Immature natural killer cell (primary cell): ENCODE measurements around the gene SAP30L. TPM values are rescaled to one million over a fixed set of nuclear protein-coding genes. Genes with fewer than 3 reads are reported as not detected.

Source experiments
- DNase-seq, 3 donors: peaks; one replicate each; pipeline ENCODE4 v3.0.0; 2022; ENCODE audit warnings: mixed read lengths in 1 of 3
- H3K27ac Mint-ChIP-seq, 6 donors: one replicate each; pipeline ENCODE4 v1.8.0; 2020; ENCODE audit warnings: mixed read lengths in 6 of 6, mild to moderate bottlenecking in 5 of 6, inconsistent platforms in 4 of 6, moderate library complexity in 3 of 6
- H3K27me3 Mint-ChIP-seq, 3 donors: one replicate each; pipeline ENCODE4 v1.8.0; 2020 to 2021; ENCODE audit warnings: low read depth in 3 of 3, mild to moderate bottlenecking in 3 of 3, mixed read lengths in 3 of 3, moderate library complexity in 3 of 3, inconsistent platforms in 1 of 3
- H3K36me3 Mint-ChIP-seq, 3 donors: one replicate each; pipeline ENCODE4 v1.8.0; 2020; ENCODE audit warnings: mixed read lengths in 3 of 3, inconsistent platforms in 2 of 3, mild to moderate bottlenecking in 2 of 3
- H3K4me1 Mint-ChIP-seq, 2 donors: one replicate each; pipeline ENCODE4 v1.8.0; 2020; ENCODE audit warnings: inconsistent platforms in 2 of 2, mild to moderate bottlenecking in 2 of 2, mixed read lengths in 2 of 2, moderate library complexity in 1 of 2
- H3K4me3 Mint-ChIP-seq, 5 donors: one replicate each; pipeline ENCODE4 v1.8.0; 2020; ENCODE audit warnings: mild to moderate bottlenecking in 5 of 5, mixed read lengths in 5 of 5, inconsistent platforms in 3 of 5, moderate library complexity in 3 of 5
- H3K9me3 Mint-ChIP-seq, 6 donors: one replicate each; pipeline ENCODE4 v1.8.0; 2020; ENCODE audit warnings: mild to moderate bottlenecking in 6 of 6, mixed read lengths in 6 of 6, inconsistent platforms in 4 of 6, moderate library complexity in 3 of 6
- polyA plus RNA-seq, 3 donors: library from polyadenylated mRNA; unstranded; fragments of 300-500 nt; fragmentation: Illumina TruSeq; gene quantifications; one replicate each; pipeline ENCODE4 v1.2.3, GENCODE V29; 2021

The SAP30L gene
- polyA plus RNA-seq, 3 donors from 2014 or later, result 20.6 to 45.3 (median 27.1) TPM

- Mint-ChIP-seq H3K4me3 (peak overlapping the region in 2 of 5 donors; percentile 31 to 47), H3K4me1 (peaks cover 31 to 34% of the 10 kb centered on the region in 2 donors), H3K27ac (no peak overlapping the region), H3K27me3 (peaks cover 25 to 65% (median 30%) of the 10 kb centered on the region in 3 donors), H3K9me3 (peaks cover 0 to 2% (median 0%) of the 10 kb centered on the region in 6 donors), H3K36me3 (peaks cover 0 to 7% (median 0%) of the 10 kb centered on the region in 3 donors)
- DNase-seq, result no peak
Observed at GRCh38 chr5:154474396-154475334, 28.9 kb downstream of the SAP30L start.

- peaks cover 0 to 7% (median 0%) of the 10 kb centered on the region in 3 donors for H3K36me3 Mint-ChIP-seq
- no peak for DNase-seq
- H3K27ac Mint-ChIP-seq, result no peak overlapping the region
- H3K4me1 Mint-ChIP-seq, result peaks cover 32 to 34% of the 10 kb centered on the region in 2 donors
- peaks cover 27 to 64% (median 34%) of the 10 kb centered on the region in 3 donors for H3K27me3 Mint-ChIP-seq
- no peak overlapping the region for H3K4me3 Mint-ChIP-seq
- peaks cover 0 to 2% (median 0%) of the 10 kb centered on the region in 6 donors for H3K9me3 Mint-ChIP-seq
Observed at GRCh38 chr5:154475591-154476353, 30.0 kb downstream of the SAP30L start.

DNA sequence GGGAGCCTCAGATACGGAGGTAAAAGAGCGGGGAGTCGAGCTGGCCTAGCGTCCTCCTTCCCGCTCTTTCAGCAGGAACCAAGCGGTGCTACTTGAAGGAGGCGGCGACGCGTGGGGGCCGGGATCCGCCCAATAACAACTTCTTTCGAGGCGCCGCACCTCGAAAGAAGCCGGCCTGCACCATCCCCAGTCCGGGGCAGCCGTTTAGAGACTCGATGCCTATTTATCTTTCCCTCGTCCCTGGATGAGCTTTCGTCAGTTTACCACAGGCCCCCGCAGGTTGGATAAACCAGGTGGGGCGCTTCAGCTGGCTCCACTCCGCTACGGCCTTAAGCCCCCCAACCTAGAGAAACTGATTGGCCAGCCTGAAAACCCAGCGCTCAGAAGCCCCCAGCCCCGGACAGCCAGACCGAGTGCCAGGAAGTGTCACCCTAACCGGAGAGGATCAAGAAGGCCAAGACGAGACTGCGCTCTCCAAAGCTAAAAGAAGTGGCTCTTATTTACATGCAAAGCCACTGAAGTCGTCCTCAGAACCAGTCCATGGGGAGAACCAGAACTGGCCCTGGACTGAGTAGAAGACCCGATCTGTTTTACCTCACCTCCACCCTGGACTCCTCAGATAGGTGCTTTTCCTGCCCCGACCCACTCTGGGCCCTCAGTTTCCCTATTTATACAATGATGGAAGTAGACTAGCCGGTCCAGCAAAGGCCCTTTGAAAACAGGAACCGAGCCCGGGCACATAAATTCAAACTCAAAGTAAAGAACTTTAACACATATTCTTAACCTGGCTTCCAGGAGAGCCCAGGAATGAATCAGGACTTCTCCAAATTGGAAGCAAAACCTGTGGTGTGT, 30.8 kb downstream of the SAP30L start:
- peaks cover 0 to 2% (median 0%) of the 10 kb centered on the region in 6 donors for H3K9me3 Mint-ChIP-seq
- H3K27me3 Mint-ChIP-seq, result peaks cover 24 to 65% (median 39%) of the 10 kb centered on the region in 3 donors
- H3K4me1 Mint-ChIP-seq, result peaks cover 32 to 34% of the 10 kb centered on the region in 2 donors
- peaks cover 0 to 7% (median 0%) of the 10 kb centered on the region in 3 donors for H3K36me3 Mint-ChIP-seq
- H3K4me3 Mint-ChIP-seq, result no peak overlapping the region
- no peak overlapping the region for H3K27ac Mint-ChIP-seq
- DNase-seq, result no peak

DNA sequence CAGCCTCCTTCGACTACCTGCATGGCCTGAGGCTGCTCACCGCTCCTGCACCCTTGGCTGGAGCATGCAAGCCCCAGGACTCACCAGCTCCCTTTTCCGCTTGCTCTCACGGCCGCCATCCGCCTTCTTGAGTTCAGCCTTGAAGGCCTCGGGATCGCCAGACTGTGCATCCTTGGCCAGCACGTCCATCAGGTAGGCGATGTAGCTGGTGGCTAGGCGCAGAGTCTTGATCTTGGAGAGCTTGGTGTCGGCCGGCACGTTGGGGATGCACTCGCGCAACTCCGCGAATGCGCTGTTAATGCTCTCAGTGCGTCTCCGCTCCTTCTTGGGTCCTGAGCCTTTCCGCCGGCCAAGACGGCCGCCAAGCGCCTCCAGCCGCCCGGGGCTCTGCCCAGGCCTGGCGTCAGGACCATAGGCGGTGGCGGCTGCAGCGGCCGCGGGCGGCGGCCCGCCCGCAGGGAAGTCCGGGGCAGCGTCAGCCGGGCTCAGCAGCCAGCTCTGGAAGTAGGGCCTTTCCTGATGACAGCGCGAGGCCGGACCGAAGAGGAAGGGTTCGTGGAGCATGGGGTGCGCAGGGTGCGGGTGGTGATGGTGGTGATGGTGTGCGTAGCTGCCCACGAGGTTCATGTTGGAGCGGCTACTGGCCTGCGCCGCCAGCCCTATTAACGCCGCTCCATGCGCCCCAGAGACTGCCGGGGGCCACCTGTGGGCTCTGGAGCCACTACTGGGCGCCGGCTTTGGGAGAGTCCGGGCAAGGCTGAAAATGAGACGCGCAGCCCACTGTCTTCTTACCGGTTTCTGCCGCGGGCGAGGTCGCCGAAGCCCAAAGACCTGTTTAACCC, 31.8 kb downstream of the SAP30L start:
- Mint-ChIP-seq H3K36me3 (peaks cover 0 to 7% (median 0%) of the 10 kb centered on the region in 3 donors), H3K4me3 (peak overlapping the region in 1 of 5 donors; percentile 10), H3K4me1 (peaks cover 32 to 34% of the 10 kb centered on the region in 2 donors), H3K27ac (no peak overlapping the region), H3K9me3 (peaks cover 0 to 2% (median 0%) of the 10 kb centered on the region in 6 donors), H3K27me3 (peaks cover 30 to 67% (median 45%) of the 10 kb centered on the region in 3 donors)
- no peak for DNase-seq

DNA sequence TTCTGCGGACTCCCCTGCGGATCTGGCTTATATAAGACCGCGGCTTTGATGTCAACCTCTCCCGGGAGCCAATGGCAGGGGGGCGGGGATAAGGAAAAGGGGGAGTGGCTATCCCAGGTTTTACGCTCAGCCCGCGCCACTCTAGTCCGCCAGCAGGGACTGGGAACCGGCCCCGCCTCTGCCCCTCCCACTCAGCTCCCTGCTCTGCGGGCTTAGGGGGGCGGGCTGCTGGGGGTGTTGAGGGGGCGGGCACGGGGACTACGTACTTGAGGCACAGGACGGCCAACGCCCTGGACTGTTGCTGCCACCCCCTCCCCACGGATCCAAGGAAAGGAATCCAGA, 32.4 kb downstream of the SAP30L start, which contains the start of gene HAND1:
Gene HAND1 (minus strand): TSS at position 4 of the 342 bp plus-strand sequence. CDS start 219 bp downstream, outside the sequence.
- Mint-ChIP-seq H3K4me3 (peak within 1 kb of the TSS in 2 of 5 donors; percentile 10 to 12), H3K36me3 (peaks cover 0 to 7% (median 0%) of the 10 kb centered on the region in 3 donors), H3K4me1 (peaks cover 29 to 31% of the 10 kb centered on the region in 2 donors), H3K27ac (no peak within 1 kb of the TSS), H3K27me3 (peaks cover 29 to 67% (median 48%) of the 10 kb centered on the region in 3 donors), H3K9me3 (peaks cover 0 to 2% (median 0%) of the 10 kb centered on the region in 6 donors)
- DNase-seq, result no peak

DNA sequence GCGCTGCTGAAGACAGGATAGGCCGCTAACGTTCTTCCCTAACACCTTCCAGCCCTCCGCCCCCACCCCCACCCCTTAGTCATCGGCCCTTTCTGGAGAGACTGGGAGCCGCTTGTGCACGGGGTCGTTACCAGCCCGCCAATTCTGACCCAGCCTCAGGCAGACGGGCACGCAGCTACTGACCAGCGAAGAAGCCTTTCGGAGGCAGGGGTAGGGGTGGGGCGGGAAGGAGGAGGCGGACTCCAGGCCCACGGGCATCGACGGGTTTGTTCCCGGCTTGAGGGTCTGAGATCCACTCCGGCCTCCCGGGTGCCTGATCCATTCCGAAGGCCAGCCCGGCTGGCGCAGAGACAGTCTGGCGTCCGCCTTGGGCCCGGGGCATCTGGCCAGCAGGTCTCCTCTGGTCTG, 33.0 kb downstream of the SAP30L start:
- Mint-ChIP-seq H3K27ac (no peak overlapping the region), H3K4me3 (peak overlapping the region in 1 of 5 donors; percentile 12), H3K36me3 (peaks cover 0 to 7% (median 0%) of the 10 kb centered on the region in 3 donors), H3K9me3 (peaks cover 0 to 2% (median 0%) of the 10 kb centered on the region in 6 donors), H3K27me3 (peaks cover 31 to 62% (median 52%) of the 10 kb centered on the region in 3 donors), H3K4me1 (peaks cover 31 to 33% of the 10 kb centered on the region in 2 donors)
- no peak for DNase-seq

DNA sequence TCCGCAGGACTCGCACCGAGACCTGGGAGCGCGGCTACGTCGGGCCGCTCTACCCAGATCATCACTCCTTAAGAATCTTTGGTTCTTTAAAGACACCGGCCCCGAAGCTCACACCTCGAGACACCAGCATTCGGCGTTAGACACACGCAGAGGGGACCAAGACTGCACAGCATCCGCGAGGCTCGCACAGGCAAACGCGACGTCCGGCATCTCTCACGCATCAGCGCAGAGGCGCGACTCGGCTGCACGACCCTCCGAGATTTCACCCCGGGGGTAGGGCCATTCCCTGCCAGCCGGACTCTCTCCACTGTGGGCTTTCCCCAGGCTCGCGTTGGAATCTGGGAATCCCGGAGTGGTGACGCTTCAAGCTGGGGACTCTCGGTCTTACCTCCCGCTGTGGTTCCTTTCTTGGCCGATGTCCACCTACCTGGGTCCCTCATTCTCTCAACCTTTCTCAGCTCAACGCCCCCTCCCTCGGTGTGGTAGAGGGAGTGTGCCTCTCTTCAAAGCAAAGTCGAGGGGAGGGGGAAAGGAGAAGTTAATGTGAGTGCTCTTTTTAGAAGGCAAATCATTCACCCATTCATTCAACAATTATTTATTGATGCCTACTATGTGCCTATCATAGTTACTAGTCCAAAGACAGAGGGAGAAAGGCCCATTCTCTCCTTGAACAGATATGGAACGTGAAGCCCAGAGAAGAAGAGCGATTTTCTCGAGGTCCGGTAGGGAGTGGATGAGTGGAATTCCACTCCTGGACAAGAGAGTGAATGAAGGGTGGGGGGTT, 33.6 kb downstream of the SAP30L start:
- H3K4me1 Mint-ChIP-seq, result peaks cover 26 to 32% of the 10 kb centered on the region in 2 donors
- no peak for DNase-seq
- H3K4me3 Mint-ChIP-seq, result peak overlapping the region in 3 of 5 donors; percentile 16 to 60 (median 45)
- H3K27me3 Mint-ChIP-seq, result peaks cover 34 to 61% (median 53%) of the 10 kb centered on the region in 3 donors
- H3K27ac Mint-ChIP-seq, result no peak overlapping the region
- H3K9me3 Mint-ChIP-seq, result peaks cover 0 to 2% (median 0%) of the 10 kb centered on the region in 6 donors
- H3K36me3 Mint-ChIP-seq, result peaks cover 0 to 7% (median 0%) of the 10 kb centered on the region in 3 donors

DNA sequence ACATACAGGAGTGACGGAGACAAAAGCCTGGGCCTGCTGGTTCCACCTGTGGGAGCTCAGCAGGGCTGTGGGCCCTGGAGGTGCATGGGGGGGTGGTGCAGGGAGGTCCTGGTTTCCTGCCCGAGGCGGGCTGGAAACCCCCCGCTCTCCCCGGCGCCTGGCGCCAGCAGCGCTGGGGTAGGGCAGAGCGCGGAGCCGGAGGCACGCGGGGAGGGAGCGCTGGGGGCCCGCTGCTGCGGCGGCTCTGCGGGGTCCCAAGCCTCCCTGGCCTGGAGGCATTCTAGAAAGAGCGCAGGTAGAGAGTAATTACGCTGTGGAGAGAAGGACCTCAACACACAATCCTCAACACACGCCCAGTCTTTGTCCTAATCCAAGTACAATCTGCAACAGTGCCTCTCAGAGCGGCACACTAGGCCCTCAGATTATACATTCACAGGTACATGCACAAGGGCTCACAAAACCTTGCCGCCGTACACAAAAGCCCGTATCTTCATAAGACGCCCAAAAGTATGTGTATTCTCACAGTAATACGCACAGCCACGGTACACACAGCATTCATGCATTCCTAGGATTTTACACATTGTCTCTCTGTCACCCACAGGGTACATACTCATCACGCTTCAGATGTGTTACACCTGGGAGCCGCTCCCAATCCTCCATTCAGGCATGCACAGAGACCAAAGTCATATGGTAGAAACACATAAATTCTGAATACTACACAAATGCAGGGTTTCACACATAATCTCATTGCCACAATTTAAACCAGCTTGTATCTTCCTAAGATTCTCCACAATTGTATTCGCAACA, 34.4 kb downstream of the SAP30L start:
- Mint-ChIP-seq H3K9me3 (peaks cover 0 to under 1% (median 0%) of the 10 kb centered on the region in 6 donors), H3K4me1 (peaks cover 18 to 24% of the 10 kb centered on the region in 2 donors), H3K36me3 (peaks cover 0 to under 1% (median 0%) of the 10 kb centered on the region in 3 donors), H3K4me3 (no peak overlapping the region), H3K27ac (no peak overlapping the region), H3K27me3 (peaks cover 32 to 61% (median 52%) of the 10 kb centered on the region in 3 donors)
- no peak for DNase-seq

GRCh38 chr5:154480847-154481246, 35.0 kb downstream of the SAP30L start:
- Mint-ChIP-seq H3K4me3 (no peak overlapping the region), H3K36me3 (no peaks in the 10 kb centered on the region), H3K27ac (no peak overlapping the region), H3K9me3 (no peaks in the 10 kb centered on the region), H3K27me3 (peaks cover 33 to 63% (median 52%) of the 10 kb centered on the region in 3 donors), H3K4me1 (peaks cover 14 to 17% of the 10 kb centered on the region in 2 donors)
- DNase-seq, result no peak

DNA sequence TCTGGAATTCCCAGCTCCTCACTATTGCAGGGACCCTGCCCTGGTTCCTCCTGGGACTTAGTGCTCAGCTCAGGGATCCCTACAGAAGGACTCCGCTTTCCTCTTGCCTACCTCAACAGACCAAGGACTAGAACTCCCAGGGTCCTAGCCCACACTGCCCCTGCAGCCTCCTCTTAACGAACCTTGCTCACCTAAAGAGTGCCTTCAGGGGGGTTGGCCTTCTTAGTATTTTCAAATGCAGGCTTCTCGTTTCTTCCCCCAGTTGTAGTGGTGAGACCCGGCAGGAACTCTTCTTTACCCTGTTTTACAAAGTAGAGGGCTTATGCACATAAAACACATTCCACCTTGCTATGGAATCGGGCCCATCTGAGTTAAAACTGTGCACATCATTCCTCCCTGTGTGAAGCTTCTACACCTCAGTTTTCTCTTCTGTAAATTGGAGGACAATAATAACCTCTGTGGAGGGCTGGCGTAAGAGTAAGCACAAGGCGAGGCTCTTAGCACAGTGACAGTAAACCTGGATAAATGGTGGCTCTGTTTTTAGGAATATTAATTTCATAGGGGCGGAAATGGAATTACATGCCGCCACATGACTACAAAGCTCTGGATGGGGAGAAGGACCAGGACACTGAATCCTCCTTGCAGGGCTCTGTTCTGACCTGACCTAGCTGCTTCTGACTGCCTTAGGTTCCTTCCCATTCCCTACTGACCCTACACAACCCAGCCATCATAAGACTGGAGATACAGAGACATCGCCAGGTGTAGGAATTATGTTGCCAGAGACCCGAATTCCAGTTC, 36.0 kb downstream of the SAP30L start:
- H3K4me1 Mint-ChIP-seq, result peaks cover 12 to 15% of the 10 kb centered on the region in 2 donors
- H3K4me3 Mint-ChIP-seq, result no peak overlapping the region

More for the DNA sequence above, 36.0 kb downstream of the SAP30L start:
- Mint-ChIP-seq H3K27me3 (peaks cover 29 to 57% (median 50%) of the 10 kb centered on the region in 3 donors), H3K9me3 (no peaks in the 10 kb centered on the region), H3K36me3 (no peaks in the 10 kb centered on the region), H3K27ac (no peak overlapping the region)
- DNase-seq, result no peak
